Endothelial cell of umbilical vein (primary cell): ENCODE data around the gene GRIN3A. TPM values are rescaled to one million over a fixed set of nuclear protein-coding genes. Genes with fewer than 3 reads are reported as not detected.

Source experiments
- BruUV-seq: library from RNA; stranded (reverse); fragments of 400-500 nt; replicated peaks from 2 replicates; lab custom pipeline; 2021; lab: Mats Ljungman, UMichigan
- CTCF ChIA-PET: fragments of 300-600, 350-600 bp; sonication (Branson Sonifier 250); formaldehyde crosslinking; loops from one replicate; lab custom pipeline; 2021; ENCODE audit warnings: antibody characterized with exemption, inconsistent platforms; lab: Charles Lee
- POLR2A ChIA-PET: fragments of 300-600, 350-600 bp; sonication (Branson Sonifier 250); formaldehyde crosslinking; loops from one replicate; lab custom pipeline; 2021; ENCODE audit warnings: antibody characterized with exemption, inconsistent platforms; lab: Charles Lee
- DNase-seq: peaks from one replicate; pipeline ENCODE4 v3.0.0-alpha.2; 2011; ENCODE audit warnings: low read depth, low spot score
- FAIRE-seq: peaks from 2 replicates; lab custom pipeline; 2011; peaks lifted over from hg19 to GRCh38; lab: Jason Lieb, UNC
- H2AFZ ChIP-seq: 2 replicates; pipeline ENCODE4 v1.6.0; 2012; ENCODE audit warnings: low read depth, low read length, control low read depth, inconsistent platforms
- H3K27ac ChIP-seq: 2 replicates; pipeline ENCODE4 v1.5.1; 2011; ENCODE audit warnings: low read depth, mild to moderate bottlenecking, control low read depth, low read length, moderate library complexity; ENCODE audit not compliant: insufficient read depth
- H3K27me3 ChIP-seq, 2 experiments: 2 replicates each; pipeline versions ENCODE4 v1.6.0 to v1.6.1; 2011; ENCODE audit warnings: low read length in 2 of 2, mixed read lengths in 1 of 2; ENCODE audit not compliant: control insufficient read depth in 2 of 2, insufficient read depth in 2 of 2
- H3K36me3 ChIP-seq, 2 experiments: 2 replicates in 1 of 2; 3 replicates in 1 of 2; pipeline ENCODE4 v1.5.1; 2011; ENCODE audit warnings: low read length in 2 of 2, mild to moderate bottlenecking in 1 of 2, moderate library complexity in 1 of 2; ENCODE audit not compliant: control insufficient read depth in 2 of 2, insufficient read depth in 2 of 2; ENCODE audit errors: extremely low read depth in 1 of 2
- H3K4me1 ChIP-seq: 3 replicates; pipeline ENCODE4 v1.5.1; 2011; ENCODE audit warnings: mild to moderate bottlenecking, low read length; ENCODE audit not compliant: control insufficient read depth, insufficient read depth; ENCODE audit errors: extremely low read depth
- H3K4me2 ChIP-seq: 2 replicates; pipeline ENCODE4 v1.6.1; 2011; ENCODE audit warnings: low read length, control low read depth, mixed read lengths; ENCODE audit not compliant: insufficient read depth
- H3K4me3 ChIP-seq, 3 experiments: fragments of 200-600 bp in 1 of 3; sonication (generic), shearing (Covaris generic) in 1 of 3; replicated peaks in 1 of 3; 2 replicates each; pipeline ENCODE4 v1.5.1; 2011 to 2016; ENCODE audit warnings: control low read depth in 3 of 3, low read length in 3 of 3, mild to moderate bottlenecking in 2 of 3, inconsistent platforms in 1 of 3, low read depth in 1 of 3, moderate library complexity in 1 of 3; ENCODE audit not compliant: insufficient read depth in 1 of 3
- H3K79me2 ChIP-seq: 2 replicates; pipeline ENCODE4 v1.6.0; 2012; ENCODE audit warnings: low read length, inconsistent platforms; ENCODE audit not compliant: control insufficient read depth, insufficient read depth
- H3K9ac ChIP-seq: replicated peaks from 2 replicates; pipeline ENCODE3; 2011; ENCODE audit warnings: low read length, control low read depth; ENCODE audit not compliant: insufficient read depth; ENCODE audit errors: extremely low read depth
- H3K9me1 ChIP-seq: replicated peaks from 3 replicates; pipeline ENCODE4 v1.6.0; 2011; ENCODE audit warnings: mild to moderate bottlenecking, low read length; ENCODE audit not compliant: control insufficient read depth, insufficient read depth; ENCODE audit errors: extremely low read depth
- H3K9me3 ChIP-seq: replicated peaks from 2 replicates; pipeline ENCODE4 v1.5.1; 2012; ENCODE audit warnings: low read length, inconsistent platforms; ENCODE audit not compliant: control insufficient read depth, insufficient read depth
- H4K20me1 ChIP-seq: replicated peaks from 2 replicates; pipeline ENCODE3; 2011; ENCODE audit warnings: mild to moderate bottlenecking, low read length; ENCODE audit not compliant: control insufficient read depth, insufficient read depth; ENCODE audit errors: extremely low read depth
- CTCF ChIP-seq, 2 donors: IDR thresholded peaks; 1 replicate in 1 of 2; 2 replicates in 1 of 2; pipeline ENCODE4 v1.5.1; 2011; ENCODE audit warnings: low read length in 2 of 2, mild to moderate bottlenecking in 2 of 2, moderate library complexity in 2 of 2, control low read depth in 1 of 2, inconsistent platforms in 1 of 2, low read depth in 1 of 2; ENCODE audit not compliant: insufficient read depth in 1 of 2; ENCODE audit errors: extremely low read depth in 1 of 2
- EZH2 ChIP-seq: IDR thresholded peaks from 2 replicates; pipeline ENCODE4 v1.6.1; 2012; ENCODE audit warnings: borderline replicate concordance, low read depth, mild to moderate bottlenecking, moderate library complexity, low read length, inconsistent platforms; ENCODE audit not compliant: severe bottlenecking
- FOS ChIP-seq: IDR thresholded peaks from 2 replicates; pipeline ENCODE4 v1.6.1; 2011; ENCODE audit warnings: mild to moderate bottlenecking, low read length, moderate library complexity, borderline replicate concordance; ENCODE audit not compliant: insufficient read depth
- GATA2 ChIP-seq: IDR thresholded peaks from 2 replicates; pipeline ENCODE4 v1.7.0; 2011; ENCODE audit warnings: low read depth, mild to moderate bottlenecking, moderate library complexity, mixed read lengths, low read length; ENCODE audit not compliant: insufficient read length, insufficient read depth
- JUN ChIP-seq: IDR thresholded peaks from 2 replicates; pipeline ENCODE4 v1.6.1; 2011; ENCODE audit warnings: borderline replicate concordance, low read depth; ENCODE audit not compliant: insufficient read length, insufficient read depth
- MAX ChIP-seq: IDR thresholded peaks from 2 replicates; pipeline ENCODE4 v1.6.1; 2011; ENCODE audit not compliant: insufficient read depth, insufficient read length
- MYC ChIP-seq: IDR thresholded peaks from one replicate; pipeline ENCODE4 v1.6.1; 2011; ENCODE audit warnings: mild to moderate bottlenecking, low read depth, low read length
- POLR2A ChIP-seq: IDR thresholded peaks from 2 replicates; pipeline ENCODE4 v1.6.1; 2012; ENCODE audit warnings: low read depth, mild to moderate bottlenecking, control low read depth, low read length
- POLR2AphosphoS5 ChIP-seq: IDR thresholded peaks from 2 replicates; pipeline ENCODE4 v1.6.1; 2012; ENCODE audit warnings: low read depth, mild to moderate bottlenecking, control low read depth, low read length, moderate library complexity; ENCODE audit not compliant: insufficient read depth
- dilution Hi-C: fragments of 300-500 bp; cut with MboI; formaldehyde crosslinking; loops from one replicate; pipeline ENCODE4 v1.15.0; 2019; ENCODE audit warnings: low sequenced_read_pairs; ENCODE audit not compliant: extremely low pct_ligation_motif_present
- intact Hi-C: fragments of 100-400 bp; cut with micrococcal nuclease; formaldehyde crosslinking; loops from one replicate; pipeline ENCODE4 v1.10.0; 2022
- polyA plus RNA-seq, 4 experiments: library from polyadenylated mRNA; depleted of rRNA in 3 of 4; stranded (reverse) in 3 of 4; unstranded in 1 of 4; fragments of >200 nt; gene quantifications; 2 replicates each; pipeline versions ENCODE4 v1.2.1 to v1.2.3, GENCODE V29; 2011 to 2012; ENCODE audit warnings: missing spikeins in 1 of 4
- total RNA-seq: library from RNA; stranded (reverse); gene quantifications from 2 replicates; pipeline ENCODE4 v1.2.3, GENCODE V29; 2021

The GRIN3A gene
- total and polyA plus RNA-seq, 2 donors (not counting 3 experiments of a cell fraction or from before 2014, with no cell fraction given): not detected

- Histone ChIP-seq H2AFZ (no peak overlapping the region), H3K9ac (no peak overlapping the region), H3K27me3 (no peaks in the 10 kb centered on the region), H3K4me2 (no peak overlapping the region), H3K79me2 (peaks cover 7% of the 10 kb centered on the region), H3K9me1 (no peaks in the 10 kb centered on the region), H3K9me3 (no peaks in the 10 kb centered on the region), H3K36me3 (peaks cover 0 to 6% of the 10 kb centered on the region in 2 experiments), H3K4me3 (no peak overlapping the region), H3K4me1 (peaks cover 8% of the 10 kb centered on the region), H3K27ac (no peak overlapping the region), H4K20me1 (no peaks in the 10 kb centered on the region)
- dilution Hi-C loops (no loop called here), intact Hi-C loops (no loop called here)
- no peak for FAIRE-seq
- BruUV-seq: no TSS peak
- TF ChIP-seq POLR2AphosphoS5: no peak
- no peak for TF ChIP-seq GATA2
- TF ChIP-seq CTCF (IDR thresholded peaks at IDR 0.05; ENCODE audit: extremely low read depth in 1 of 2, insufficient read depth in 1 of 2, low read depth in 1 of 2, low read length in 2 of 2): no peak
- no peak for TF ChIP-seq FOS
- no peak for TF ChIP-seq MAX
- TF ChIP-seq JUN: no peak
- TF ChIP-seq MYC: no peak
- TF ChIP-seq POLR2A: no peak
- no peak for TF ChIP-seq EZH2
- no peak for DNase-seq
- POLR2A ChIA-PET: no interaction called here
- CTCF ChIA-PET: interaction anchor here (0.9 kb wide), 1 partner anchor 59 kb away, joined by 3 read pairs; no protein-coding TSS in a partner anchor
These were observed 202.1 kb downstream of the GRIN3A start for GRCh38 chr9:101536351-101536750.
